ENCODE measurements around the gene PRDX4. TPM values are rescaled to one million over a fixed set of nuclear protein-coding genes. Genes with fewer than 3 reads are reported as not detected.
A peak's percentile ranks its signal among the peaks of the same experiment; 100 is the strongest.

PRDX4 gene
- 72.7 to 101 TPM (median 75.6 TPM) in 3 replicates for polyA plus RNA-seq
- 39.4 TPM for polyA plus RNA-seq (2011; ENCODE audit: low read depth)
- polyA plus RNA-seq (2011; cell fraction: cytosol; rRNA removed): 63.8 and 111 TPM in 2 replicates
- polyA plus RNA-seq (2011; cell fraction: nucleus; rRNA removed): 63.7 and 66.4 TPM in 2 replicates
- 72.5 and 77.6 TPM in 2 replicates for polyA plus RNA-seq (2012; ENCODE audit: low replicate concordance)
- polyA minus RNA-seq: 14.2 to 55.7 TPM (median 31.2 TPM) in 3 replicates
- polyA minus RNA-seq (2011; cell fraction: cytosol; rRNA and poly(A)+ RNA removed): 66.4 TPM
- polyA minus RNA-seq (2011; cell fraction: nucleus; rRNA and poly(A)+ RNA removed): 26.3 and 31.3 TPM in 2 replicates

- Histone ChIP-seq H3K79me2 (ENCODE audit: control insufficient read depth, insufficient read depth, low read length) (peaks cover 11% of the 10 kb centered on the region), H2AFZ (ENCODE audit: control insufficient read depth, low read length) (peak within 1 kb of the TSS; percentile 80), H3K36me3 (ENCODE audit: control insufficient read depth in 2 of 2, extremely low read depth in 1 of 2, insufficient read depth in 2 of 2, low read length in 2 of 2) (no peaks in the 10 kb centered on the region), H3K9me1 (ENCODE audit: control insufficient read depth, extremely low read depth, insufficient read depth, low read length) (no peaks in the 10 kb centered on the region), H3K9me3 (ENCODE audit: control insufficient read depth, low read depth, low read length) (no peaks in the 10 kb centered on the region), H3K27ac (ENCODE audit: control insufficient read depth, insufficient read depth, low read length) (peak within 1 kb of the TSS; percentile 64), H3K9ac (ENCODE audit: control insufficient read depth, extremely low read depth, insufficient read depth, low read length) (peak within 1 kb of the TSS; percentile 85), H3K27me3 (ENCODE audit: control insufficient read depth, extremely low read depth, insufficient read depth, low read length) (no peaks in the 10 kb centered on the region), H3K4me1 (ENCODE audit: control insufficient read depth, extremely low read depth, insufficient read depth, low read length) (peaks cover 3% of the 10 kb centered on the region), H4K20me1 (ENCODE audit: control insufficient read depth, extremely low read depth, insufficient read depth, low read length) (no peaks in the 10 kb centered on the region), H3K4me2 (ENCODE audit: control insufficient read depth, extremely low read depth, insufficient read depth, low read depth, low read length) (peak within 1 kb of the TSS; percentile 87), H3K4me3 (ENCODE audit: control insufficient read depth in 2 of 3, extremely low read depth in 1 of 3, insufficient read depth in 2 of 3, low read depth in 1 of 3, low read length in 3 of 3) (peak within 1 kb of the TSS; percentile 55 to 74 (median 57))
- DNase-seq (ENCODE audit: low read depth, low spot score) (no peak), FAIRE-seq (peak; percentile 13)
- peak in 1 of 3 experiments; percentile 3 for TF ChIP-seq CTCF (optimal IDR thresholded peaks at IDR 0.05 in 1 of 3, IDR thresholded peaks at IDR 0.05 in 1 of 3, conservative IDR thresholded peaks at IDR 0.05 in 1 of 3; ENCODE audit: extremely low read depth in 1 of 3, insufficient read depth in 2 of 3, low read length in 3 of 3)
- TF ChIP-seq EZH2 (IDR thresholded peaks at IDR 0.05; ENCODE audit: low read length): no peak
- dilution Hi-C loops (cut with MboI; ENCODE audit: extremely low pct_ligation_motif_present, low sequenced_read_pairs): no loop called here
Observed at GRCh38 chrX:23667239-23668177, at the start of gene PRDX4. Gene PRDX4, plus strand, starts transcription at chrX:23667493. Its CDS starts 78 bp downstream, at chrX:23667571.

GRCh38 chrX:23621621-23622265, 45.5 kb upstream of the PRDX4 start:
- no peak overlapping the region for H3K4me2 ChIP-seq (ENCODE audit: control insufficient read depth, extremely low read depth, insufficient read depth, low read depth, low read length)
- TF ChIP-seq CTCF (optimal IDR thresholded peaks at IDR 0.05 in 1 of 3, IDR thresholded peaks at IDR 0.05 in 1 of 3, conservative IDR thresholded peaks at IDR 0.05 in 1 of 3; ENCODE audit: extremely low read depth in 1 of 3, insufficient read depth in 2 of 3, low read length in 3 of 3): no peak
- no peak overlapping the region for H2AFZ ChIP-seq (ENCODE audit: control insufficient read depth, low read length)
- H3K9me1 ChIP-seq (ENCODE audit: control insufficient read depth, extremely low read depth, insufficient read depth, low read length): no peaks in the 10 kb centered on the region
- H3K27ac ChIP-seq (ENCODE audit: control insufficient read depth, insufficient read depth, low read length): no peak overlapping the region
- FAIRE-seq (no peak), DNase-seq (ENCODE audit: low read depth, low spot score) (no peak)
- no peaks in the 10 kb centered on the region for H4K20me1 ChIP-seq (ENCODE audit: control insufficient read depth, extremely low read depth, insufficient read depth, low read length)
- H3K79me2 ChIP-seq (ENCODE audit: control insufficient read depth, insufficient read depth, low read length): no peaks in the 10 kb centered on the region
- H3K9ac ChIP-seq (ENCODE audit: control insufficient read depth, extremely low read depth, insufficient read depth, low read length): no peak overlapping the region
- no peaks in the 10 kb centered on the region for H3K4me1 ChIP-seq (ENCODE audit: control insufficient read depth, extremely low read depth, insufficient read depth, low read length)
- no peak overlapping the region for H3K4me3 ChIP-seq (ENCODE audit: control insufficient read depth in 2 of 3, extremely low read depth in 1 of 3, insufficient read depth in 2 of 3, low read depth in 1 of 3, low read length in 3 of 3)
- no peaks in the 10 kb centered on the region for H3K9me3 ChIP-seq (ENCODE audit: control insufficient read depth, low read depth, low read length)
- H3K27me3 ChIP-seq (ENCODE audit: control insufficient read depth, extremely low read depth, insufficient read depth, low read length): no peaks in the 10 kb centered on the region
- dilution Hi-C loops (cut with MboI; ENCODE audit: extremely low pct_ligation_motif_present, low sequenced_read_pairs): no loop called here
- H3K36me3 ChIP-seq (ENCODE audit: control insufficient read depth in 2 of 2, extremely low read depth in 1 of 2, insufficient read depth in 2 of 2, low read length in 2 of 2): no peaks in the 10 kb centered on the region

Measured in keratinocyte (primary cell).